ENCODE data around the gene TRIM62.

- no peak for TF ChIP-seq CTCF (IDR thresholded peaks at IDR 0.05)
- TF ChIP-seq EZH2 (IDR thresholded peaks at IDR 0.05): no peak
- TF ChIP-seq EZH2phosphoT487 (IDR thresholded peaks at IDR 0.05): no peak
Measured at GRCh38 chr1:33169290-33170055, 12.4 kb downstream of the TRIM62 start.
